Measurements from ENCODE around the gene GABRD. TPM values are rescaled to one million over a fixed set of nuclear protein-coding genes. Genes with fewer than 3 reads are reported as not detected.

GABRD gene
- total and polyA plus RNA-seq, 10 of the 15 experiments (the other 5 are each of a cell fraction or from before 2014, with no cell fraction given): not detected

- SMC1A ChIA-PET (ENCODE audit: uncharacterized antibody, unreplicated experiment): no interaction called here
Observed at GRCh38 chr1:2080140-2080539, 61.0 kb downstream of the GABRD start.

More at GRCh38 chr1:2080140-2080539, 61.0 kb downstream of the GABRD start:
- no peak overlapping the region for H3K9ac ChIP-seq (ENCODE audit: control insufficient read depth, insufficient read depth, low read length)
- no peak overlapping the region for H2AFZ ChIP-seq (ENCODE audit: control insufficient read depth, low read depth, low read length)
- FAIRE-seq (no peak), DNase-seq (ENCODE audit: low read depth, low spot score) (no peak), ATAC-seq (no peak)
- no peak overlapping the region for H3K4me3 ChIP-seq
- no peaks in the 10 kb centered on the region for H3K79me2 ChIP-seq (ENCODE audit: control insufficient read depth, insufficient read depth, low read length)
- 88% methylated on average over 16 of the region's 16 CpGs for WGBS (ENCODE audit: insufficient coverage, insufficient replicate concordance, low lambda C conversion rate, missing lambda C conversion rate)
- no peaks in the 10 kb centered on the region for H3K4me1 ChIP-seq (ENCODE audit: control insufficient read depth, insufficient read depth, low read length)
- intact Hi-C loops (cut with micrococcal nuclease; ENCODE audit: unreplicated experiment) (no loop called here), in situ Hi-C loops (cut with MboI) (no loop called here)
- no peaks in the 10 kb centered on the region for H3K36me3 ChIP-seq (ENCODE audit: control insufficient read depth in 2 of 2, insufficient read depth in 2 of 2, low read length in 1 of 2)
- TF ChIP-seq EP300 (IDR thresholded peaks at IDR 0.05; ENCODE audit: borderline replicate concordance in 1 of 2, control insufficient read depth in 1 of 2, low read depth in 2 of 2, low read length in 2 of 2) (no peak), E2F8 (IDR thresholded peaks at IDR 0.05; ENCODE audit: low read depth, partially characterized antibody) (no peak), JUND (IDR thresholded peaks at IDR 0.05; ENCODE audit: low read depth, low read length) (no peak)
- BruUV-seq (replicated peaks): no TSS peak
- RAD21 ChIA-PET (ENCODE audit: unreplicated experiment): no interaction called here
- H3K9me3 ChIP-seq (replicated peaks; ENCODE audit: control insufficient read depth, insufficient read depth, low read length): peaks cover 4% of the 10 kb centered on the region; the same call in 1 of the 3 replicates
- CTCF ChIA-PET: no interaction called here
- H3K27me3 ChIP-seq (replicated peaks in 1 of 2; ENCODE audit: control insufficient read depth in 2 of 2, insufficient read depth in 2 of 2, low read length in 1 of 2): no peaks in the 10 kb centered on the region
- no peak overlapping the region for H3K4me2 ChIP-seq (ENCODE audit: control insufficient read depth, insufficient read depth)
- H4K20me1 ChIP-seq (ENCODE audit: control insufficient read depth, insufficient read depth): no peaks in the 10 kb centered on the region
- POLR2A ChIA-PET: no interaction called here
- H3K27ac ChIP-seq (ENCODE audit: control insufficient read depth, insufficient read depth): no peak overlapping the region

Other genes starting within 250 kb of the GABRD start
Only the 7 nearest of the 8 such genes appear.
- 64.8 and 68.2 TPM in 2 replicates for gene GNB1, start 128.3 kb upstream of the GABRD start, total RNA-seq (2014; rRNA removed)
- 120 and 126 TPM in 2 replicates for gene GNB1, start 128.3 kb upstream of the GABRD start, total RNA-seq (2014; rRNA removed; fragmentation: Illumina TruSeq; extraction: Trizol)
- 324 and 335 TPM in 2 replicates for gene GNB1, start 128.3 kb upstream of the GABRD start, total RNA-seq (2021)
- gene GNB1, start 128.3 kb upstream of the GABRD start, polyA plus RNA-seq (2011; rRNA removed): 223 and 374 TPM in 2 replicates
- gene GNB1, start 128.3 kb upstream of the GABRD start, polyA plus RNA-seq (2014; fragmentation: Illumina TruSeq; extraction: Trizol): 203 and 392 TPM in 2 replicates
- 10 to 100 TPM; 41.0 to 53.7 TPM for gene GNB1, start 128.3 kb upstream of the GABRD start, polyA plus RNA-seq (2014; fragmentation: Nextera tagmentation; extraction: Ambion mirVana)
- 199 and 201 TPM in 2 replicates for gene GNB1, start 128.3 kb upstream of the GABRD start, polyA plus RNA-seq (2014; rRNA removed)
- gene GNB1, start 128.3 kb upstream of the GABRD start, polyA plus RNA-seq (2016; fragmentation: Nextera tagmentation; extraction: Ambion mirVana): 10 to 100 TPM; 23.0 to 49.1 TPM
- 0.11 and 1.3 TPM in 2 replicates for gene CALML6, start 104.1 kb upstream of the GABRD start, total RNA-seq (2014; rRNA removed)
- 0.31 TPM in 1 of 2 replicates, not detected in the other for gene CALML6, start 104.1 kb upstream of the GABRD start, total RNA-seq (2014; rRNA removed; fragmentation: Illumina TruSeq; extraction: Trizol)
- gene CALML6, start 104.1 kb upstream of the GABRD start, total RNA-seq (2021): 0.21 TPM in 1 of 2 replicates, not detected in the other
- gene CALML6, start 104.1 kb upstream of the GABRD start, polyA plus RNA-seq (2011; rRNA removed): 0.07 and 0.29 TPM in 2 replicates
- 0.09 TPM in 1 of 2 replicates, not detected in the other for gene CALML6, start 104.1 kb upstream of the GABRD start, polyA plus RNA-seq (2014; fragmentation: Illumina TruSeq; extraction: Trizol)
- not detected for gene CALML6, start 104.1 kb upstream of the GABRD start, polyA plus RNA-seq (2014; fragmentation: Nextera tagmentation; extraction: Ambion mirVana)
- gene CALML6, start 104.1 kb upstream of the GABRD start, polyA plus RNA-seq (2014; rRNA removed): 0.42 TPM in 1 of 2 replicates, not detected in the other
- not detected for gene CALML6, start 104.1 kb upstream of the GABRD start, polyA plus RNA-seq (2016; fragmentation: Nextera tagmentation; extraction: Ambion mirVana)
- 0.17 TPM in 1 of 2 replicates, not detected in the other for gene TMEM52, start 100.1 kb upstream of the GABRD start, total RNA-seq (2014; rRNA removed)
- not detected in 2 replicates for gene TMEM52, start 100.1 kb upstream of the GABRD start, total RNA-seq (2014; rRNA removed; fragmentation: Illumina TruSeq; extraction: Trizol)
- not detected in 2 replicates for gene TMEM52, start 100.1 kb upstream of the GABRD start, total RNA-seq (2021)
- gene TMEM52, start 100.1 kb upstream of the GABRD start, polyA plus RNA-seq (2011; rRNA removed): not detected in 2 replicates
- gene TMEM52, start 100.1 kb upstream of the GABRD start, polyA plus RNA-seq (2014; fragmentation: Illumina TruSeq; extraction: Trizol): not detected in 2 replicates
- gene TMEM52, start 100.1 kb upstream of the GABRD start, polyA plus RNA-seq (2014; fragmentation: Nextera tagmentation; extraction: Ambion mirVana): not detected
- gene TMEM52, start 100.1 kb upstream of the GABRD start, polyA plus RNA-seq (2014; rRNA removed): 0.18 TPM in 1 of 2 replicates, not detected in the other
- gene TMEM52, start 100.1 kb upstream of the GABRD start, polyA plus RNA-seq (2016; fragmentation: Nextera tagmentation; extraction: Ambion mirVana): under 1 TPM; 0.24 to 0.33 TPM
- gene CFAP74, start 15.6 kb upstream of the GABRD start, total RNA-seq (2014; rRNA removed): not detected in 2 replicates
- gene CFAP74, start 15.6 kb upstream of the GABRD start, total RNA-seq (2014; rRNA removed; fragmentation: Illumina TruSeq; extraction: Trizol): not detected in 2 replicates
- not detected in 2 replicates for gene CFAP74, start 15.6 kb upstream of the GABRD start, total RNA-seq (2021)
- not detected in 2 replicates for gene CFAP74, start 15.6 kb upstream of the GABRD start, polyA plus RNA-seq (2011; rRNA removed)
- gene CFAP74, start 15.6 kb upstream of the GABRD start, polyA plus RNA-seq (2014; fragmentation: Illumina TruSeq; extraction: Trizol): 0.01 TPM in 1 of 2 replicates, not detected in the other
- gene CFAP74, start 15.6 kb upstream of the GABRD start, polyA plus RNA-seq (2014; fragmentation: Nextera tagmentation; extraction: Ambion mirVana): not detected
- not detected in 2 replicates for gene CFAP74, start 15.6 kb upstream of the GABRD start, polyA plus RNA-seq (2014; rRNA removed)
- not detected for gene CFAP74, start 15.6 kb upstream of the GABRD start, polyA plus RNA-seq (2016; fragmentation: Nextera tagmentation; extraction: Ambion mirVana)
- gene PRKCZ, start 31.1 kb downstream of the GABRD start, total RNA-seq (2014; rRNA removed): 0.87 and 1.2 TPM in 2 replicates
- 0.51 and 0.67 TPM in 2 replicates for gene PRKCZ, start 31.1 kb downstream of the GABRD start, total RNA-seq (2014; rRNA removed; fragmentation: Illumina TruSeq; extraction: Trizol)
- gene PRKCZ, start 31.1 kb downstream of the GABRD start, total RNA-seq (2021): 1.0 and 1.9 TPM in 2 replicates
- gene PRKCZ, start 31.1 kb downstream of the GABRD start, polyA plus RNA-seq (2011; rRNA removed): 0.05 TPM in 1 of 2 replicates, not detected in the other
- gene PRKCZ, start 31.1 kb downstream of the GABRD start, polyA plus RNA-seq (2014; fragmentation: Illumina TruSeq; extraction: Trizol): 0.48 and 0.49 TPM in 2 replicates
- gene PRKCZ, start 31.1 kb downstream of the GABRD start, polyA plus RNA-seq (2014; fragmentation: Nextera tagmentation; extraction: Ambion mirVana): under 1 TPM in 1 of 2 experiments, not detected in 1; 0.05 TPM
- gene PRKCZ, start 31.1 kb downstream of the GABRD start, polyA plus RNA-seq (2014; rRNA removed): 0.41 and 0.71 TPM in 2 replicates
- gene PRKCZ, start 31.1 kb downstream of the GABRD start, polyA plus RNA-seq (2016; fragmentation: Nextera tagmentation; extraction: Ambion mirVana): under 1 TPM; 0.64 to 0.68 TPM
- gene FAAP20, start 175.4 kb downstream of the GABRD start, total RNA-seq (2014; rRNA removed): 32.5 and 34.7 TPM in 2 replicates
- gene FAAP20, start 175.4 kb downstream of the GABRD start, total RNA-seq (2014; rRNA removed; fragmentation: Illumina TruSeq; extraction: Trizol): 3.6 and 4.4 TPM in 2 replicates
- 68.5 and 71.2 TPM in 2 replicates for gene FAAP20, start 175.4 kb downstream of the GABRD start, total RNA-seq (2021)
- gene FAAP20, start 175.4 kb downstream of the GABRD start, polyA plus RNA-seq (2011; rRNA removed): 2.6 and 7.0 TPM in 2 replicates
- 0.43 and 2.6 TPM in 2 replicates for gene FAAP20, start 175.4 kb downstream of the GABRD start, polyA plus RNA-seq (2014; fragmentation: Illumina TruSeq; extraction: Trizol)
- gene FAAP20, start 175.4 kb downstream of the GABRD start, polyA plus RNA-seq (2014; fragmentation: Nextera tagmentation; extraction: Ambion mirVana): 1 to 10 TPM in 1 of 2 experiments, under 1 TPM in 1; 0.79 to 1.2 TPM
- gene FAAP20, start 175.4 kb downstream of the GABRD start, polyA plus RNA-seq (2014; rRNA removed): 89.9 and 91.8 TPM in 2 replicates
- 10 to 100 TPM; 57.2 to 60.2 TPM for gene FAAP20, start 175.4 kb downstream of the GABRD start, polyA plus RNA-seq (2016; fragmentation: Nextera tagmentation; extraction: Ambion mirVana)
- 2.1 and 3.2 TPM in 2 replicates for gene SKI, start 209.0 kb downstream of the GABRD start, total RNA-seq (2014; rRNA removed)
- 0.54 and 0.55 TPM in 2 replicates for gene SKI, start 209.0 kb downstream of the GABRD start, total RNA-seq (2014; rRNA removed; fragmentation: Illumina TruSeq; extraction: Trizol)
- 11.6 and 14.9 TPM in 2 replicates for gene SKI, start 209.0 kb downstream of the GABRD start, total RNA-seq (2021)
- gene SKI, start 209.0 kb downstream of the GABRD start, polyA plus RNA-seq (2011; rRNA removed): 0.99 and 1.4 TPM in 2 replicates
- gene SKI, start 209.0 kb downstream of the GABRD start, polyA plus RNA-seq (2014; fragmentation: Illumina TruSeq; extraction: Trizol): 2.4 and 3.8 TPM in 2 replicates
- under 1 TPM; 0.03 to 0.07 TPM for gene SKI, start 209.0 kb downstream of the GABRD start, polyA plus RNA-seq (2014; fragmentation: Nextera tagmentation; extraction: Ambion mirVana)
- 4.8 and 5.2 TPM in 2 replicates for gene SKI, start 209.0 kb downstream of the GABRD start, polyA plus RNA-seq (2014; rRNA removed)
- gene SKI, start 209.0 kb downstream of the GABRD start, polyA plus RNA-seq (2016; fragmentation: Nextera tagmentation; extraction: Ambion mirVana): under 1 TPM; 0.18 to 0.54 TPM

All from GM12878 (cell line).